Head of caudate nucleus (tissue), 42 donors: ENCODE data around the gene TNIP1.

Source experiments
- DNase-seq, 42 donors: peaks; one replicate each; pipeline versions ENCODE4 v3.0.0 to v3.0.0-alpha.2; 2020 to 2021; ENCODE audit warnings: mixed read lengths in 7 of 42
- intact Hi-C: fragments of 100-400 bp; cut with DNase I; formaldehyde crosslinking; loops from one replicate; pipeline ENCODE4 v1.15.0; 2022

TNIP1 gene, protein sequence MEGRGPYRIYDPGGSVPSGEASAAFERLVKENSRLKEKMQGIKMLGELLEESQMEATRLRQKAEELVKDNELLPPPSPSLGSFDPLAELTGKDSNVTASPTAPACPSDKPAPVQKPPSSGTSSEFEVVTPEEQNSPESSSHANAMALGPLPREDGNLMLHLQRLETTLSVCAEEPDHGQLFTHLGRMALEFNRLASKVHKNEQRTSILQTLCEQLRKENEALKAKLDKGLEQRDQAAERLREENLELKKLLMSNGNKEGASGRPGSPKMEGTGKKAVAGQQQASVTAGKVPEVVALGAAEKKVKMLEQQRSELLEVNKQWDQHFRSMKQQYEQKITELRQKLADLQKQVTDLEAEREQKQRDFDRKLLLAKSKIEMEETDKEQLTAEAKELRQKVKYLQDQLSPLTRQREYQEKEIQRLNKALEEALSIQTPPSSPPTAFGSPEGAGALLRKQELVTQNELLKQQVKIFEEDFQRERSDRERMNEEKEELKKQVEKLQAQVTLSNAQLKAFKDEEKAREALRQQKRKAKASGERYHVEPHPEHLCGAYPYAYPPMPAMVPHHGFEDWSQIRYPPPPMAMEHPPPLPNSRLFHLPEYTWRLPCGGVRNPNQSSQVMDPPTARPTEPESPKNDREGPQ

GRCh38 chr5:151080613-151081430 lies at the start of gene TNIP1:
TSS of gene TNIP1 (minus strand) at chr5:151081034. CDS start at chr5:151065095, 15,939 bp downstream.
- DNase-seq: peak; percentile 75 to 97 (median 94)
- intact Hi-C loops: loop anchor here (2.0 kb wide), 1 partner anchor 176 kb away; the partner anchor contains the start of gene ZNF300

GRCh38 chr5:151130235-151130921 lies 49.5 kb upstream of the TNIP1 start:
- DNase-seq: no peak
- intact Hi-C loops: no loop called here

- DNase-seq: no peak
- intact Hi-C loops: loop anchor here (5.0 kb wide), 1 partner anchor 33 kb away; no protein-coding TSS in a partner anchor
These were observed 48.0 kb upstream of the TNIP1 start for GRCh38 chr5:151128817-151129216.

GRCh38 chr5:151127926-151128325 lies 47.1 kb upstream of the TNIP1 start:
- no peak for DNase-seq
- intact Hi-C loops: loop anchor here (5.0 kb wide), 1 partner anchor 34 kb away; no protein-coding TSS in a partner anchor

DNA sequence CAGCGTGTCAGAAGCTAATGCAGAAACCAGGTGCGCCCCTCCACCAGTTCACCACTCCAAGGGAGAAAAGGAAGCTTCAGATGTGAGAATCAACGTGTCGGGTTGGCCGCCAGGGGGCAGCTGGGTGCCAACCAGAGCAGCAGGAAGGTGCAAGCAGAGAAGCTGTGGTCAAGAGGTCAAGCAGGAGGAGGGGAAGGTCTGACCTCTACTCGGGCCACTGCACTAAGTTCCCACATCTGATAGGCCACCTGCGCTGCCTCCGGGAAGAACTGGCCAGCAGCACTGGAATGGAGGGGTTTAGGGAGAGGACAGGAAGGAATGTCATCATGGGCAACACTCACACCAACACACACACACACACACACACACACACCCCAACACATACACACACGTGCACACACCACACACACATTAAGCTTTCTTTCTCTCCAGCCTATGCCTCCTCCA lies 45.4 kb upstream of the TNIP1 start:
- DNase-seq: peak; percentile 52 to 89 (median 80)
- intact Hi-C loops: loop anchor here (5.0 kb wide), 1 partner anchor 36 kb away; no protein-coding TSS in a partner anchor

DNA sequence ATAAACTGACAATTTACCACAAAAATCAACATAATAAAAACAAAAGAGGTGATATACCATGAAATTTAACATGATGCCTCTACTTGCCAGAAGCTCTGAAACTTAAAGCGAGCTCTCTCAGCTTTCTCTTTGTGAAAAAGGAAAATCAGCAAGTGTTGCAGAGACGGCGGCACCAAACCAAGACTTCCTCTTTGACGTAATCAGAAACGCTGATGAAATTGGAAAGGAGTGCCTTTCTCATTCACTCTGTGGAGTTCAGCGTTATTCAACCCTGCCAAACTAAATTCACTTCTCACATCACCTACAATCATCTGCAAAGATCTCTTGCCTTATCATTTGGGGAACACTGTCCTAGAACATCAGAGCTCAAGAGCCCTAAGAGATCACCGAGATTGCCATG lies 44.6 kb upstream of the TNIP1 start:
- intact Hi-C loops: loop anchor here (5.0 kb wide), 1 partner anchor 37 kb away; no protein-coding TSS in a partner anchor
- DNase-seq: peak in 1 of 42 donors; percentile 49

- intact Hi-C loops: no loop called here
- peak in 20 of 42 donors; percentile 19 to 73 (median 46) for DNase-seq
These were observed 43.3 kb upstream of the TNIP1 start for GRCh38 chr5:151123897-151124751.

- intact Hi-C loops: no loop called here
- no peak for DNase-seq
These were observed 42.0 kb upstream of the TNIP1 start for GRCh38 chr5:151122828-151123227.

DNA sequence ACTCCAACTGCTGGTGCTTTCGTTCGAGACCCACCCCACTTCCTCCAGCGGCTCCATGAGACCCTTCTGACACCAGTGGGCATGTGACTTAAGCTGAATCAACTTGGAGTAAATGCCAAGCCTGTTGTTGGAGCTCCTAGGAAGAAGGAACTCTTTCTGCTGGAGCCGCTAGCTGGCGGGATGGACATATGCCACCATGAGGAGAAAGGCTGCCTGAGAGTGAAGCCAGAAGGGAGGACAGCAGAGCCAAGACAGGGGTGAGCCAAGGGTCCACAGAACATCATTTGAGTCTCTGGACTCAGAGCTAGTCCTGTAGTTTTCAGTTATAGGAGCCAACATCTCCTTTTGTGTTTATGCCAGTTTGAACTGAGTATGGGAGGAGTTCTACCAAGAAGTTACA lies 40.8 kb upstream of the TNIP1 start:
- peak in 8 of 42 donors; percentile 35 to 60 (median 47) for DNase-seq
- intact Hi-C loops: no loop called here

GRCh38 chr5:151121095-151121494 lies 40.3 kb upstream of the TNIP1 start:
- intact Hi-C loops: no loop called here
- DNase-seq: no peak

DNA sequence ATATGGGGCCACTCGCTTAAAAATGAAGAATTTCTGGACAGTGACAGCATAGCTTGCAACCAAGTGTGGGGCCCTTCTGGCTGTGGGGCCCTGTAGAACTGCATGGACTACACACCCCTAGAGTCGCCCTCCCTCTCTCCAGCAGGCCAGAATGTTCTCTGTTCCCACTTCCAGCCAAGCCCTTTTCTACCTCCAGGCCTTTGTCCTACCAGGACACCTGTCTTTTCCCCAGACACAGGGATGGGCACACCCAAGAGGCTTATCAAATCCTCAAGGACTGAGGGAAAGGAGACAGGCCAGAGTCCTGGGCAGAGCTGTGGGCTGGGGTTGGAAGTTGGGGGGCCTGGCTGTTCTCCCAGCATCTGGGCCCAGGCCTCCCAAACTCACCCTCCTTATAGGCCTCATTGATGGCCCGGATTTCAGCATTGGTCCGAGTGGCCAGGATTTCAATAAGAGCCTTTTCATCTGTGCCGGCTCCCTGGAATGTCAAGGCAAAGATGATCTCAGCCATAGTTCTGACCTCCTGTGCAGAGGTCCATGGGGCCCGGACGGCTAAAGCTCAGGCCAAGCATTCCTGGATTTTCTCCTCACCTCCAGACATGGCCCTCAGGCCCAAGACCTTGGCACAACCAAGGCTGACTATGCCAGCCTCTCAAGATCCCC lies 38.2 kb upstream of the TNIP1 start:
- intact Hi-C loops: loop anchor here (5.0 kb wide), 1 partner anchor 67 kb away; no protein-coding TSS in a partner anchor
- DNase-seq: no peak

GRCh38 chr5:151115272-151115905 lies 34.6 kb upstream of the TNIP1 start:
- peak; percentile 66 to 93 (median 86) for DNase-seq
- intact Hi-C loops: loop anchor here (5.0 kb wide), 1 partner anchor 63 kb away; no protein-coding TSS in a partner anchor

DNA sequence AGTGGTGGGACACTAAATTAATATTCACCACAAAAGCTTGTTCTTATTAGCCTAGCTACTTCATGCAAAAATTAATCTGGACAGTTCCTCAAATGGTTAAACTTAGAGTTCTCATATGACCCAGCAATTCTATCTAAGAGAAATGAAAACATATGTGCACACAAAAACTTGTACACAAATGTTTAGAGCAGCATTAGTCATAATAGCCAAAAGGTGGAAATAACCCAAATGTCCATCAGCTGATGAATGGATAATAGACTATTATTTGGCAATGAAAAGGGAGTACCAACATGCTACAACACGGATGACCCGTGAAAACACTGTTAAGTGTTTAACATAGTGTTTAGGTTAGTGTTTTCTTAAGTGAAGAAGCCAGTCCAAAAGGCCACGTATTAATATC lies 32.8 kb upstream of the TNIP1 start:
- intact Hi-C loops: no loop called here
- no peak for DNase-seq

- intact Hi-C loops: no loop called here
- DNase-seq: no peak
These were observed 30.2 kb upstream of the TNIP1 start for GRCh38 chr5:151110992-151111391.

DNA sequence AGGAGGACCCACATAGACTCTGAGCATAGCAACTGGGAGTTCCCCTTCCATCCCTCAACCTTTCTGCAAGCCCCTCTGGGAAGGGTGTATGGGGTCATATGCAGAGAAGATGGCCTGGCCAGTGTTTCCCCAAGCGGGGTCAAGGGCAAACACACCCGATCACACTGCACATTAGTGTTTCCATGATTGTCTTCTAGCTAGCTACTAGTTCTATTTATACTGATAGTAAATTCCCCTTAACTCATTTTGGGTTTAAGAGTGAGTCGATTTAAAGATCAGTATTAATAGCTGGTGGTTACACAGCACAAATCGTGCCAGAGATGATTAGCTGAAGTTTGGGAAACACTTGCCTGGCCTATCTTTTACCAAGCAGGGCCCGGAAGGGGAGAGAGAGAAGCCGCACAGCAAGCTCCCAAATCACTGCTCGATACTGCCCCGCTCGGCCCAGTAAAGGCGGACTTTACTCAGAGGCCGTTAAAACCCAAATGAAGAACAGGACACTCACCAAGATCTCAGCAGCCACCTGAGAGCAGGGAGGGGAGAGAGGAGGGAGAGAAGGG lies 29.4 kb upstream of the TNIP1 start:
- intact Hi-C loops: no loop called here
- DNase-seq: no peak

GRCh38 chr5:151108566-151108965 lies 27.7 kb upstream of the TNIP1 start:
- intact Hi-C loops: no loop called here

More at GRCh38 chr5:151108566-151108965, 27.7 kb upstream of the TNIP1 start:
- no peak for DNase-seq
